Karpas-422 (cell line): ENCODE results near the gene PRX. TPM values are rescaled to one million over a fixed set of nuclear protein-coding genes. Genes with fewer than 3 reads are reported as not detected.

Experiments
- DNase-seq: peaks from one replicate; pipeline ENCODE4 v3.0.0-alpha.2; 2015
- H2AFZ ChIP-seq: fragments of 200-600 bp; sonication (generic); 2 replicates; pipeline ENCODE4 v1.6.1; 2014; ENCODE audit warnings: antibody characterized with exemption, low read length, mixed read lengths
- H3K27ac ChIP-seq: fragments of 200-600 bp; sonication (generic); 2 replicates; pipeline ENCODE4 v1.5.1; 2014; ENCODE audit warnings: mild to moderate bottlenecking, low read length, moderate library complexity
- H3K27me3 ChIP-seq: fragments of 200-600 bp; sonication (generic); 2 replicates; pipeline ENCODE4 v1.6.1; 2014; ENCODE audit warnings: low read length, mixed read lengths
- H3K36me3 ChIP-seq: fragments of 200-600 bp; sonication (generic); 2 replicates; pipeline ENCODE4 v1.6.1; 2014; ENCODE audit warnings: low read length, mixed read lengths; ENCODE audit not compliant: insufficient read depth
- H3K4me1 ChIP-seq: fragments of 200-600 bp; sonication (generic); 2 replicates; pipeline ENCODE4 v1.6.1; 2014; ENCODE audit warnings: mild to moderate bottlenecking, low read length, mixed read lengths
- H3K4me2 ChIP-seq: fragments of 200-600 bp; sonication (generic); 2 replicates; pipeline ENCODE4 v1.6.1; 2014; ENCODE audit warnings: low read length, low read depth, mild to moderate bottlenecking; ENCODE audit not compliant: poor library complexity, severe bottlenecking
- H3K4me3 ChIP-seq: fragments of 200-600 bp; sonication (generic); 2 replicates; pipeline ENCODE4 v1.5.1; 2014; ENCODE audit warnings: mild to moderate bottlenecking, antibody characterized with exemption, low read length, mixed read lengths
- H3K79me2 ChIP-seq: fragments of 200-600 bp; sonication (generic); 2 replicates; pipeline ENCODE4 v1.6.1; 2014; ENCODE audit warnings: mild to moderate bottlenecking, low read length, mixed read lengths
- H3K9ac ChIP-seq: fragments of 200-600 bp; sonication (generic); 2 replicates; pipeline ENCODE4 v1.6.0; 2014; ENCODE audit warnings: low read length
- H3K9me2 ChIP-seq: fragments of 200-600 bp; sonication (generic), shearing (Covaris generic); replicated peaks from 2 replicates; pipeline ENCODE4 v1.6.0; 2014; ENCODE audit warnings: mild to moderate bottlenecking, low read length, moderate library complexity; ENCODE audit not compliant: insufficient read depth
- H3K9me3 ChIP-seq: fragments of 300-700, 200-600 bp; sonication (generic); 2 replicates; pipeline ENCODE4 v1.6.1; 2014; ENCODE audit warnings: low read length, mixed read lengths
- H4K20me1 ChIP-seq: fragments of 200-600 bp; sonication (generic); 2 replicates; pipeline ENCODE4 v1.6.1; 2014; ENCODE audit warnings: mild to moderate bottlenecking, antibody characterized with exemption, low read length, low read depth; ENCODE audit not compliant: insufficient read depth
- total RNA-seq: library from RNA; depleted of rRNA; stranded (reverse); fragments of >200 nt; shearing (Covaris generic); gene quantifications from 2 replicates; pipeline ENCODE4 v1.2.3, GENCODE V29; 2014; ENCODE audit warnings: low replicate concordance

PRX gene
- total RNA-seq, 1 experiment from 2014 or later, result 0.56 TPM

DNA sequence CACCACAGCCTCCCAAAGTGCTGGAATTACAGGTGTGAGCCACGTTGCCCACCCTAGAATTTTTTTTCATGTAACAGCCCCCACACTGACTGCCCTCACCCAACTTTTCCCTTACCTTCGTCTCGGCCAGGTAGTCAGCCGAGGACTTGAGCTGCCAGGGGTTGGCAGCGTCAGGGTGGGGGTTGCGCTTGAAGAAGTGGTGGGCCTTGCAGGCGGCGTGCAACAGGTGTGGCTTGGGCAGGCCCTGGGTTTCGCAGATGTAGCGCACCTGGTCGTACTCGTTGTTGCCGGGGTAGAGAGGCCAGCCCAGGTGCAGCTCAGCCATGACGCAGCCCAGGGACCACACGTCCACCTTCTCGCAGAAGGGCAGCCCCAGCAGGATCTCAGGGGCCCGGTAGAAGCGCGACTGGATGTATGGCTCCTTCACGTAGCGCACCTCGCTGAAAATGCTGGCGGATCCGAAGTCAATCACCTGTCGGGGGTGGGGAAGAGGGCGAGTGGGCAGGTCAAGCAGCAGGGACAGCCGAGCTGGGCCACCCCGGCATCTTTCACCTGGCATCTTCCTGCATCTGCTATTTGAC is 29.4 kb downstream of the PRX start:
- no peaks in the 10 kb centered on the region for H3K9me2 ChIP-seq
- no peaks in the 10 kb centered on the region for H3K79me2 ChIP-seq
- no peaks in the 10 kb centered on the region for H3K36me3 ChIP-seq
- H2AFZ ChIP-seq, result no peak overlapping the region
- DNase-seq, result no peak
- H4K20me1 ChIP-seq, result no peaks in the 10 kb centered on the region
- no peaks in the 10 kb centered on the region for H3K9me3 ChIP-seq
- no peaks in the 10 kb centered on the region for H3K27me3 ChIP-seq
- H3K27ac ChIP-seq, result no peak overlapping the region
- H3K4me2 ChIP-seq, result no peak overlapping the region
- no peak overlapping the region for H3K9ac ChIP-seq
- no peak overlapping the region for H3K4me3 ChIP-seq
- H3K4me1 ChIP-seq, result no peaks in the 10 kb centered on the region

DNA sequence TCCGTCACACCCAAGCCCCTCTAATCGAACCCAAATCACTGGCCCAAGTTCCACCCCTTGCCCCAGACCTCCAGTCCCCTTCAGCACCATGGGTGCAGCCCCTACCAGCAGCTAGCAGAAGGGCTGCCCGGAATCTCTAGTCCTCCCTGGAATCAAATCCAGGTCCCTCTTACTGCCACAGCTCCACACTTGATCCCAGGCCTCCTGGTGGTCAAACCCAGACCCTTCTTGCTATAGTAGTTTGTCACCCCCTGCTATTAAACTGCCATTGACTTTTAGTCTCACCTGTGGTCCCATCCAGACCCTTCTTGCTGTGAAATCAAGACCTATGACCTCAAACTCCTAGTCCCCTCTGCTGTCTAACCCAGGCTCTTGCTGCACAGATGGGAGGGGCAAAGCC is 31.9 kb downstream of the PRX start:
- no peak overlapping the region for H3K4me2 ChIP-seq
- H3K9me3 ChIP-seq, result no peaks in the 10 kb centered on the region
- no peaks in the 10 kb centered on the region for H3K4me1 ChIP-seq
- DNase-seq, result no peak
- no peaks in the 10 kb centered on the region for H3K27me3 ChIP-seq
- H3K27ac ChIP-seq, result no peak overlapping the region
- no peak overlapping the region for H2AFZ ChIP-seq
- H3K4me3 ChIP-seq, result no peak overlapping the region
- no peaks in the 10 kb centered on the region for H3K9me2 ChIP-seq
- no peaks in the 10 kb centered on the region for H3K79me2 ChIP-seq
- no peaks in the 10 kb centered on the region for H4K20me1 ChIP-seq
- no peak overlapping the region for H3K9ac ChIP-seq
- H3K36me3 ChIP-seq, result no peaks in the 10 kb centered on the region

DNA sequence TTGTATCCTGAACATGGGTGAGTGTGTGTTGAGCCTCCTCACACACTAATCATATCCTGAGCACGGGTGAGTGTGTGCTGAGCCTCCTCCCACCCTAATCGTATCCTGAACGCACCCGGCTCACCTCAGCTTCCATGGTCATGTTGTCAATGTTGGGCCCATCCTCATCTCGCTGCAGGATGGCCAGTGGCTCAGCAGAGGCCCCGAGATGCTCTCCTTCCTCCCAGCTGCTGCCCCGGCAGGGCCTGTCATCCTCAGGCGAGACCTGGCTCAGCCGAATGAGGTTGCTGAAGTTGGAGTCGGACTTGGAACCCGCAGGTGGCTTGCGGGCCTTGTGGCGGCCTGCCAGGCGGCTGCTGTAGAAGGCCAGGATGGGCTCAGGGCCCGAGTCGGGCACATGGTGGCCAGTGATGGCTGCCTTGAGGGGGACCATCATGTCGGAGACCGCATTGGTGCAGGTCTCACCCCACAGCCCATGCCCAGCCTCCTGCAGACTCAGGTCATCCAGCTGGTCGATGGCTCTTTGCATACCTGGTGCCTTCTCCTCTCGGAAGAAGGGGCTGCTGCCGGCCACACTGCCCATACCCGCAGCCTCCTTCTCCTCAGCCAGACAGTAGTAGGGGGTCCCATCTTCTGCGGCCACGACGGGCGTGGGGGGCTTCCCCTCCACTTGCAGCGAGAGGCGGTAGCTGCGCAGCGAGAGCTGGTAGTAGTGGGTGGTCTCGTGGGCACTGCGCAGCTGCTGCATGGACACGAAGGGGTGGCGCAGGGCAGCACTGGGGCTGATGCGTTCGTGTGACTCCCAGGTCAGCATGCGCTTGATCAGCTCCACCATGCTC is 32.8 kb downstream of the PRX start:
- Histone ChIP-seq H4K20me1 (no peaks in the 10 kb centered on the region), H3K4me3 (no peak overlapping the region), H3K9me2 (no peaks in the 10 kb centered on the region), H3K4me1 (no peaks in the 10 kb centered on the region), H3K27ac (no peak overlapping the region), H3K79me2 (no peaks in the 10 kb centered on the region), H3K9ac (no peak overlapping the region), H3K36me3 (no peaks in the 10 kb centered on the region), H3K4me2 (no peak overlapping the region), H3K9me3 (no peaks in the 10 kb centered on the region), H2AFZ (no peak overlapping the region), H3K27me3 (no peaks in the 10 kb centered on the region)
- no peak for DNase-seq

DNA sequence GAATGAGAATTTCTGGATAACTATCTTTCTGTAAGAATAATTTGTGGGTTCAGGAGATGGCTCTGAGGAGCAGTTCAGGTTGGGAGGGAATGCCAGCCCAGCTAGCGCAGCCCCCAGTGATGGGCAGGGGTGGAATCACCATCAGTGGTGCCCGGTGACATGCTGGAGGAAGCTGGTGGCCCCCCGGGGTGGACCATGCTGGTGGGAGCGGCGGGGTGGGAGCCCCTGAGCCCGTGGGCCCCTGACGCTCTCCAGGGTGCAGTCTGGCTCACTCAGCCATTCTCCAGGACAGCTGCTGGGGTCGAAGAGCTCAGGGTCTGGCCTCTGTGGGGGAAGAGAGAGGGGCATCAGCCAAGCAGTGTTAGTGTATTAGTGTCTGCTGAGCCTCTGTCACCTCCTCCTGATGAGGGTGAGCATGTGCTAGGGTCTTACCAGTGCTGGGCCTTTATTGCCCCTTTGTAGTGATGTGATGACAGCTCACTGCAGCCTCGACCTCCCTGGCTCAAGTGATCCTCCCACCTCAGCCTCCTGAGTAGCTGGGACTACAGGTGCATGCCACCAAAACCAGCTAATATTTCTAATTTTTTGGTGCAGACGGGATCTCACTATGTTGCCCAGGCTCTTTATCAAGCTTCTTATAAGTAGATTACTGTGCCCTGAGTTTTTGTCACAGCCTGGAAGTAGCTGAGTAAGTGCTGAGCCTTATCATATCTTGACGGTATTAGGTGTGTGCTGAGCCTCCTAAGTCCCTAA is 33.6 kb downstream of the PRX start:
- no peaks in the 10 kb centered on the region for H3K27me3 ChIP-seq
- no peaks in the 10 kb centered on the region for H3K9me2 ChIP-seq
- H3K27ac ChIP-seq, result no peak overlapping the region
- no peaks in the 10 kb centered on the region for H3K4me1 ChIP-seq
- no peaks in the 10 kb centered on the region for H3K36me3 ChIP-seq
- no peaks in the 10 kb centered on the region for H4K20me1 ChIP-seq
- H3K9ac ChIP-seq, result no peak overlapping the region
- H3K4me3 ChIP-seq, result no peak overlapping the region
- H3K4me2 ChIP-seq, result no peak overlapping the region
- no peak overlapping the region for H2AFZ ChIP-seq
- DNase-seq, result no peak
- H3K9me3 ChIP-seq, result no peaks in the 10 kb centered on the region
- H3K79me2 ChIP-seq, result no peaks in the 10 kb centered on the region

DNA sequence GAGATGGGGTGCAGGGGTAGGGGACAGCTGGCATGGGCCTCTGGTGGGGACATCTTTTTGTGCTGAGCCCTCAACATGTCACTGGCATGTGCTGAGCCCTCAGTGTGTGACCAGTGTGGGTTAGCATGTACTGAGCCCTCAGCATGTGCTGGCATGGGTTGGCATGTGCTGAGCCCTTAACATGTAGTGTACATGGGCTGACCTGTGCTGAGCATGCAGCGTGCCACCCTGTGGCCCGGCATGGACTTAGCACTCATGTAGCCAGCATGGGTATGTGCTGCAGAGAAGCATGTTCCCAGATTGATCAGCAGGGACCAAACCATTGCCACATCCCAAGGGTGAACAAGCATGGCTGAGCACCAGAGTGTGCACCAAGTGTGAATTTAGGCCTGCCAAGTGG is 34.7 kb downstream of the PRX start:
- H3K9me3 ChIP-seq, result no peaks in the 10 kb centered on the region
- no peak for DNase-seq
- H3K79me2 ChIP-seq, result no peaks in the 10 kb centered on the region
- H3K4me3 ChIP-seq, result no peak overlapping the region
- no peaks in the 10 kb centered on the region for H4K20me1 ChIP-seq
- no peak overlapping the region for H3K4me2 ChIP-seq
- H3K9me2 ChIP-seq, result no peaks in the 10 kb centered on the region
- no peak overlapping the region for H3K27ac ChIP-seq
- no peak overlapping the region for H2AFZ ChIP-seq
- H3K36me3 ChIP-seq, result no peaks in the 10 kb centered on the region
- no peaks in the 10 kb centered on the region for H3K27me3 ChIP-seq
- no peak overlapping the region for H3K9ac ChIP-seq
- H3K4me1 ChIP-seq, result no peaks in the 10 kb centered on the region

DNA sequence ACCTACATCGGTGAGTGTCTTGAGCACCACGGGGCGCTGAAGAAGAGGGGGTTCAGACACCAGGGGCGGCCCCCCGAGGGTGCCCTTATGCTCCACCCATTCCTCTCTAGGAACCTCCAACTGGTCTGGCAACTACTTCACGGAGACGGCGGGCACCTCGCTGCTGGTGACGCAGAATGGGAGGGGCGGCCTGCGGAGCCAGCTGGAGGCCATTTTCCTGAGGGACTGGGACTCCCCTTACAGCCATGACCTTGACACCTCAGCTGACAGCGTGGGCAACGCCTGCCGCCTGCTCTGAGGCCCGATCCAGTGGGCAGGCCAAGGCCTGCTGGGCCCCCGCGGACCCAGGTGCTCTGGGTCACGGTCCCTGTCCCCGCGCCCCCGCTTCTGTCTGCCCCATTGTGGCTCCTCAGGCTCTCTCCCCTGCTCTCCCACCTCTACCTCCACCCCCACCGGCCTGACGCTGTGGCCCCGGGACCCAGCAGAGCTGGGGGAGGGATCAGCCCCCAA is 35.2 kb downstream of the PRX start:
- Histone ChIP-seq H3K79me2 (no peaks in the 10 kb centered on the region), H4K20me1 (no peaks in the 10 kb centered on the region), H3K9ac (no peak overlapping the region), H3K4me3 (no peak overlapping the region), H3K27ac (no peak overlapping the region), H3K27me3 (no peaks in the 10 kb centered on the region), H3K4me1 (no peaks in the 10 kb centered on the region), H3K36me3 (no peaks in the 10 kb centered on the region), H3K9me3 (no peaks in the 10 kb centered on the region), H3K4me2 (no peak overlapping the region), H2AFZ (no peak overlapping the region), H3K9me2 (no peaks in the 10 kb centered on the region)
- DNase-seq, result no peak

DNA sequence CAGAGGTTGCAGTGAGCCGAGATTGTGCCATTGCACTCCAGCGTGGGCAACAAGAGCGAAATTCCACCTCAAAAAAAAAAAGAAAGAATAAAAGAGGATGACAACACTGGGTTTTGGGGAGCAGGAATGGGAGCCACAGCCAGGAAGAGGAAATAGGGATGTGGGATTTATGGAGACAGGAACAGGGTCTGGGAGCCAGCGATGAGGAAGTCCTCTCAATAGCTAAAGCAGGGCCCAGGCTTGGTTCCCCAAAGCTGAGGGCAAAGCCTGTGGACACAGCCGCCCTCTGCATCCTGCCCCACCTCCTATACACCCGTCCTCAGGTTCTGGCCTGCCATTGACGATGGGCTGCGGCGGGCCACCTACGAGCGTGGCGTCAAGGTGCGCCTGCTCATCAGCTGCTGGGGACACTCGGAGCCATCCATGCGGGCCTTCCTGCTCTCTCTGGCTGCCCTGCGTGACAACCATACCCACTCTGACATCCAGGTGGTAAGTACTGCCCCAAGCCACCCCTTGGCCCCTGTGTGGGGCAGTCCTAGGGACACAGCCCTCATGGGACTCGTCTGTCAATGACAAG is 36.8 kb downstream of the PRX start:
- H3K4me3 ChIP-seq, result no peak overlapping the region
- H3K27ac ChIP-seq, result no peak overlapping the region
- no peak overlapping the region for H3K4me2 ChIP-seq
- no peak overlapping the region for H2AFZ ChIP-seq
- H3K9me3 ChIP-seq, result no peaks in the 10 kb centered on the region
- no peaks in the 10 kb centered on the region for H3K4me1 ChIP-seq
- no peaks in the 10 kb centered on the region for H3K9me2 ChIP-seq
- H4K20me1 ChIP-seq, result no peaks in the 10 kb centered on the region
- H3K9ac ChIP-seq, result no peak overlapping the region
- no peaks in the 10 kb centered on the region for H3K36me3 ChIP-seq
- no peak for DNase-seq
- no peaks in the 10 kb centered on the region for H3K79me2 ChIP-seq
- no peaks in the 10 kb centered on the region for H3K27me3 ChIP-seq

DNA sequence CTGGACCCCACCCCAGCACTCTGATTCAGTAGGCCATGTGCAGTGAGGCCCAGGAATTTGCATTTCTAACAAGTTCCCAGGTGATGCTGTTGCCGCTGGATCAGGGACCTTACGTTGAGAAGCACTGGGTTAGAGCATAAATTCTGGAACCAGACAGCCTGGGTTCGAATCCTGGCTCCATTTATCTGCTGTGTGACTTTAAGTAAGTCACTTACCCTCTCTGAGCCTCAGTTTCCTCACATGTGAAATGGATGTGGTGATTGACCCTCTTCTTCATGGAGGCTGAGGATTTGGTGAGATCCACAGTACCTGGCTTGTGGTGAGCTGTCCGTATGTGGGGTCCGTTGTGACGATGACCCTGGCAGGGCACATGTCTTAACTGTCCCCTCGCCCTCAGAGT is 39.1 kb downstream of the PRX start:
- Histone ChIP-seq H4K20me1 (no peaks in the 10 kb centered on the region), H3K9ac (no peak overlapping the region), H3K79me2 (no peaks in the 10 kb centered on the region), H3K9me2 (no peaks in the 10 kb centered on the region), H3K4me2 (no peak overlapping the region), H3K36me3 (no peaks in the 10 kb centered on the region), H3K4me3 (no peak overlapping the region), H3K27me3 (no peaks in the 10 kb centered on the region), H3K27ac (no peak overlapping the region), H3K9me3 (no peaks in the 10 kb centered on the region), H3K4me1 (no peaks in the 10 kb centered on the region), H2AFZ (no peak overlapping the region)
- DNase-seq, result no peak
